ENCODE measurements around the gene HDAC7. TPM values are rescaled to one million over a fixed set of nuclear protein-coding genes. Genes with fewer than 3 reads are reported as not detected.

The HDAC7 gene
- total and polyA plus RNA-seq, 4 donors, result 49.3 to 119 (median 69.7) TPM

DNA sequence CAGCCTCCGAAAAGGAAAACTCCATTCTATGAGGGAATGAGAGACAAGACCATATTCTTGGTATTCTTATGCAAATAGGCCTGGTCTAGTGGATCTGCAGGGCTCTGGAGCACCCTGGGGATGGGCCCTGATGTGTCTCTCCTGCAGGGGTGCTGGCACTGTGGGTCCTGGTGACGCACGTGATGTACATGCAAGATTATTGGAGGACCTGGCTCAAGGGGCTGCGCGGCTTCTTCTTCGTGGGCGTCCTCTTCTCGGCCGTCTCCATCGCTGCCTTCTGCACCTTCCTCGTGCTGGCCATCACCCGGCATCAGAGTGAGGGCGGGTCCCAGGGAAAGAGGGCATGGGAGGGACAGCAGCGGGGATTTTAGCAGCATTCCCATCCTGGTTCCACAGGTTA, 40.8 kb downstream of the HDAC7 start:
- no peak overlapping the region for H3K27ac ChIP-seq (ENCODE audit: low read depth in 1 of 2, low read length in 1 of 2)
- H3K27me3 ChIP-seq (ENCODE audit: control insufficient read depth in 3 of 3, insufficient read depth in 3 of 3, low read length in 2 of 3), result no peaks in the 10 kb centered on the region
- no peak overlapping the region for H3K4me3 ChIP-seq
- TF ChIP-seq, protein P1, sequence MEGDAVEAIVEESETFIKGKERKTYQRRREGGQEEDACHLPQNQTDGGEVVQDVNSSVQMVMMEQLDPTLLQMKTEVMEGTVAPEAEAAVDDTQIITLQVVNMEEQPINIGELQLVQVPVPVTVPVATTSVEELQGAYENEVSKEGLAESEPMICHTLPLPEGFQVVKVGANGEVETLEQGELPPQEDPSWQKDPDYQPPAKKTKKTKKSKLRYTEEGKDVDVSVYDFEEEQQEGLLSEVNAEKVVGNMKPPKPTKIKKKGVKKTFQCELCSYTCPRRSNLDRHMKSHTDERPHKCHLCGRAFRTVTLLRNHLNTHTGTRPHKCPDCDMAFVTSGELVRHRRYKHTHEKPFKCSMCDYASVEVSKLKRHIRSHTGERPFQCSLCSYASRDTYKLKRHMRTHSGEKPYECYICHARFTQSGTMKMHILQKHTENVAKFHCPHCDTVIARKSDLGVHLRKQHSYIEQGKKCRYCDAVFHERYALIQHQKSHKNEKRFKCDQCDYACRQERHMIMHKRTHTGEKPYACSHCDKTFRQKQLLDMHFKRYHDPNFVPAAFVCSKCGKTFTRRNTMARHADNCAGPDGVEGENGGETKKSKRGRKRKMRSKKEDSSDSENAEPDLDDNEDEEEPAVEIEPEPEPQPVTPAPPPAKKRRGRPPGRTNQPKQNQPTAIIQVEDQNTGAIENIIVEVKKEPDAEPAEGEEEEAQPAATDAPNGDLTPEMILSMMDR (IDR thresholded peaks at IDR 0.05; ENCODE audit: control extremely low read depth, extremely low read depth), result no peak
- no peak for ATAC-seq (ENCODE audit: insufficient read depth, low FRiP score)
- peaks cover 0 to 35% (median 0%) of the 10 kb centered on the region in 5 donors for H3K4me1 ChIP-seq (ENCODE audit: control insufficient read depth in 5 of 5, insufficient read depth in 5 of 5, low read length in 5 of 5)
- H3K36me3 ChIP-seq (ENCODE audit: control insufficient read depth in 4 of 4, insufficient read depth in 4 of 4, low read length in 4 of 4), result peaks cover 0 to 29% (median 4%) of the 10 kb centered on the region in 4 donors
- 61 to 75% methylated on average over 14 of the region's 14 CpGs for WGBS, 2 donors
- no peaks in the 10 kb centered on the region for H3K9me3 ChIP-seq (ENCODE audit: control insufficient read depth in 4 of 4, insufficient read depth in 3 of 4, low read length in 3 of 4)
- H3K9ac ChIP-seq (ENCODE audit: insufficient read depth in 1 of 2, low read length in 2 of 2), result no peak overlapping the region
- DNase-seq, result no peak

- ATAC-seq (ENCODE audit: insufficient read depth, low FRiP score) (no peak), DNase-seq (no peak)
- Histone ChIP-seq H3K9me3 (ENCODE audit: control insufficient read depth in 4 of 4, insufficient read depth in 3 of 4, low read length in 3 of 4) (no peaks in the 10 kb centered on the region), H3K27me3 (ENCODE audit: control insufficient read depth in 3 of 3, insufficient read depth in 3 of 3, low read length in 2 of 3) (no peaks in the 10 kb centered on the region), H3K27ac (ENCODE audit: low read depth in 1 of 2, low read length in 1 of 2) (peak overlapping the region in 1 of 2 donors; percentile 26), H3K4me1 (ENCODE audit: control insufficient read depth in 5 of 5, insufficient read depth in 5 of 5, low read length in 5 of 5) (peaks cover 0 to 38% (median 0%) of the 10 kb centered on the region in 5 donors), H3K4me3 (no peak overlapping the region), H3K9ac (ENCODE audit: insufficient read depth in 1 of 2, low read length in 2 of 2) (no peak overlapping the region), H3K36me3 (ENCODE audit: control insufficient read depth in 4 of 4, insufficient read depth in 4 of 4, low read length in 4 of 4) (peaks cover 0 to 20% (median 2%) of the 10 kb centered on the region in 4 donors)
- 27 to 51% methylated on average over 9 of the region's 9 CpGs for WGBS, 2 donors
- TF ChIP-seq, protein P1 (IDR thresholded peaks at IDR 0.05; ENCODE audit: control extremely low read depth, extremely low read depth), result no peak
Measured at GRCh38 chr12:47777741-47778558, 41.8 kb downstream of the HDAC7 start.

DNA sequence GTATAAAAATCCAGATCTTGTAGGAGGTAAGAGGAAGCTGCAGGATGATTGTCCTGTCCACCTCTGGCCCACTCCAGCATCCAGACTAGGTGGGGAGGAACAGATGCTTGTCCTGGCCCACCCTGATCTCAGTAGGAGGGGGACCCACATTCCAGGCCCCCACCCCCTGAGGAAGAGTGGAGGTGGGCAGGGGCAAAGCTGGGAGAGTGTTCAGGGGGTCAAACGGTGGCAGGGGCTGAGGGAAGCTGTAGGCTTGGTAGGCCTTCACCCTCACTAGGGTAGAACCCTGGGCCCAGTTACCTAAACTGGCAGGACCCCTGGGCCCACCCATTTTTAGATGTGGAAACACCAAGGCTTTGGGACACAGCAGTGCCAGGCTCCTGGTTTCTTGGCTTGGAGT, 42.6 kb downstream of the HDAC7 start:
- no peaks in the 10 kb centered on the region for H3K9me3 ChIP-seq (ENCODE audit: control insufficient read depth in 4 of 4, insufficient read depth in 3 of 4, low read length in 3 of 4)
- no peak overlapping the region for H3K9ac ChIP-seq (ENCODE audit: insufficient read depth in 1 of 2, low read length in 2 of 2)
- H3K36me3 ChIP-seq (ENCODE audit: control insufficient read depth in 4 of 4, insufficient read depth in 4 of 4, low read length in 4 of 4), result peaks cover 0 to 13% (median 2%) of the 10 kb centered on the region in 4 donors
- 51 to 62% methylated on average over 1 of the region's 1 CpG for WGBS, 2 donors
- no peak for DNase-seq
- H3K4me1 ChIP-seq (ENCODE audit: control insufficient read depth in 5 of 5, insufficient read depth in 5 of 5, low read length in 5 of 5), result peaks cover 0 to 39% (median 0%) of the 10 kb centered on the region in 5 donors
- H3K27me3 ChIP-seq (ENCODE audit: control insufficient read depth in 3 of 3, insufficient read depth in 3 of 3, low read length in 2 of 3), result peaks cover 0 to 5% (median 0%) of the 10 kb centered on the region in 3 donors
- no peak overlapping the region for H3K4me3 ChIP-seq
- no peak for ATAC-seq (ENCODE audit: insufficient read depth, low FRiP score)
- TF ChIP-seq, protein P1 (IDR thresholded peaks at IDR 0.05; ENCODE audit: control extremely low read depth, extremely low read depth), result no peak
- peak overlapping the region in 1 of 2 donors; percentile 70 for H3K27ac ChIP-seq (ENCODE audit: low read depth in 1 of 2, low read length in 1 of 2)
